ENCODE results near the gene IQCC.

Gene IQCC

DNA sequence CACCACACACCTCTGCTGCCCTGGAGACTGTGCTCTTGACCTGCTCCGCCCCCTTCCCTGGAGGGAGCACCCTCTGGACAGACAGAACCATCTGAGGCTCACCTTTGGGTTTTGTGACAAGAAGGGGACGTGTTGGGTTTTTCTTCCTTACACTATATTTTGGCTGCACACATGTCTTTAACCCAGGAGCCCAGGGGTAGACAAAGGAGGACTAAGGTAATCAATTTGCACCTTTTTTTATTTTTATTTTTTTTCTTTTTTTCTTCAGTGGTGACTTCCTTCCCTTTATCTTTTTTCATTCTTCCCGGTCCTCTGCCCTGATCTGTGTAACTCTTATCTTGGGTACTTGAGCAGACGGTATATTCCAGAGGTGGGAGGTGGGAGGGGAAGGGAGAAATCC lies 34.5 kb upstream of the IQCC start:
- H3K27ac ChIP-seq (ENCODE audit: low read length, poor library complexity, severe bottlenecking), result no peak overlapping the region
- peaks cover 59 to 85% of the 10 kb centered on the region in 2 experiments for H3K36me3 ChIP-seq (ENCODE audit: control insufficient read depth in 1 of 2, insufficient read depth in 2 of 2, low read depth in 1 of 2, low read length in 2 of 2)
- H3K4me3 ChIP-seq (ENCODE audit: insufficient read depth in 1 of 2, low read depth in 1 of 2, low read length in 2 of 2), result no peak overlapping the region
- H3K4me1 ChIP-seq (ENCODE audit: control insufficient read depth, insufficient read depth, low read depth, low read length), result peaks cover 5% of the 10 kb centered on the region
- no peak overlapping the region for H3K23ac ChIP-seq (ENCODE audit: low read length in 2 of 2)
- no peak overlapping the region for H2BK12ac ChIP-seq (ENCODE audit: low read length in 2 of 2)
- no peaks in the 10 kb centered on the region for H3K9me3 ChIP-seq (ENCODE audit: control insufficient read depth, low read length)
- H2AFZ ChIP-seq (ENCODE audit: low read depth, low read length), result no peak overlapping the region
- no peak overlapping the region for H2AK5ac ChIP-seq (ENCODE audit: low read length, severe bottlenecking)
- 100% methylated on average over 4 of the region's 4 CpGs for WGBS
- H4K91ac ChIP-seq (ENCODE audit: low read length), result no peak overlapping the region
- H3K9ac ChIP-seq (ENCODE audit: low read length), result no peak overlapping the region
- H3K79me1 ChIP-seq (replicated peaks; ENCODE audit: low read length, poor library complexity, severe bottlenecking), result peaks cover 27% of the 10 kb centered on the region
- H3K18ac ChIP-seq (ENCODE audit: low read depth in 1 of 2, low read length in 2 of 2), result no peak overlapping the region
- no peaks in the 10 kb centered on the region for H3K27me3 ChIP-seq (ENCODE audit: control insufficient read depth in 1 of 2, insufficient read depth in 1 of 2, low read length in 2 of 2)
- no peak for DNase-seq
- no peak overlapping the region for H3K14ac ChIP-seq (ENCODE audit: low read length in 2 of 2)
- no peak overlapping the region for H2BK5ac ChIP-seq (ENCODE audit: low read depth, low read length, poor library complexity, severe bottlenecking)
- H2BK120ac ChIP-seq (ENCODE audit: low read depth, low read length), result no peak overlapping the region
- no peak overlapping the region for H4K8ac ChIP-seq (ENCODE audit: low read length)
- H3K4ac ChIP-seq (ENCODE audit: low read depth in 1 of 2, low read length in 2 of 2), result no peak overlapping the region
- H3K4me2 ChIP-seq (ENCODE audit: low read length, poor library complexity, severe bottlenecking), result no peak overlapping the region
- no peak overlapping the region for H2BK15ac ChIP-seq (ENCODE audit: low read depth, poor library complexity, severe bottlenecking)

- H2AFZ ChIP-seq (ENCODE audit: low read depth, low read length), result no peak overlapping the region
- H3K27ac ChIP-seq (ENCODE audit: low read length, poor library complexity, severe bottlenecking), result no peak overlapping the region
- peaks cover 5% of the 10 kb centered on the region for H3K4me1 ChIP-seq (ENCODE audit: control insufficient read depth, insufficient read depth, low read depth, low read length)
- peak overlapping the region; percentile 61 for H2AK5ac ChIP-seq (ENCODE audit: low read length, severe bottlenecking)
- H3K23ac ChIP-seq (ENCODE audit: low read length in 2 of 2), result no peak overlapping the region
- no peak overlapping the region for H3K4me2 ChIP-seq (ENCODE audit: low read length, poor library complexity, severe bottlenecking)
- WGBS, result 100% methylated on average over 1 of the region's 1 CpG
- peak overlapping the region in 1 of 2 experiments; percentile 3 for H2BK12ac ChIP-seq (ENCODE audit: low read length in 2 of 2)
- no peak for DNase-seq
- H3K79me1 ChIP-seq (replicated peaks; ENCODE audit: low read length, poor library complexity, severe bottlenecking), result peaks cover 27% of the 10 kb centered on the region
- H4K91ac ChIP-seq (ENCODE audit: low read length), result no peak overlapping the region
- H3K18ac ChIP-seq (ENCODE audit: low read depth in 1 of 2, low read length in 2 of 2), result no peak overlapping the region
- peaks cover 52 to 81% of the 10 kb centered on the region in 2 experiments for H3K36me3 ChIP-seq (ENCODE audit: control insufficient read depth in 1 of 2, insufficient read depth in 2 of 2, low read depth in 1 of 2, low read length in 2 of 2)
- H2BK120ac ChIP-seq (ENCODE audit: low read depth, low read length), result no peak overlapping the region
- H3K9me3 ChIP-seq (ENCODE audit: control insufficient read depth, low read length), result no peaks in the 10 kb centered on the region
- H3K27me3 ChIP-seq (ENCODE audit: control insufficient read depth in 1 of 2, insufficient read depth in 1 of 2, low read length in 2 of 2), result no peaks in the 10 kb centered on the region
- no peak overlapping the region for H3K14ac ChIP-seq (ENCODE audit: low read length in 2 of 2)
- H4K8ac ChIP-seq (ENCODE audit: low read length), result peak overlapping the region; percentile 60
- H3K4me3 ChIP-seq (ENCODE audit: insufficient read depth in 1 of 2, low read depth in 1 of 2, low read length in 2 of 2), result no peak overlapping the region
- H3K9ac ChIP-seq (ENCODE audit: low read length), result no peak overlapping the region
- no peak overlapping the region for H2BK5ac ChIP-seq (ENCODE audit: low read depth, low read length, poor library complexity, severe bottlenecking)
- H2BK15ac ChIP-seq (ENCODE audit: low read depth, poor library complexity, severe bottlenecking), result no peak overlapping the region
- no peak overlapping the region for H3K4ac ChIP-seq (ENCODE audit: low read depth in 1 of 2, low read length in 2 of 2)
These were observed 32.7 kb upstream of the IQCC start for GRCh38 chr1:32172621-32173245.

DNA sequence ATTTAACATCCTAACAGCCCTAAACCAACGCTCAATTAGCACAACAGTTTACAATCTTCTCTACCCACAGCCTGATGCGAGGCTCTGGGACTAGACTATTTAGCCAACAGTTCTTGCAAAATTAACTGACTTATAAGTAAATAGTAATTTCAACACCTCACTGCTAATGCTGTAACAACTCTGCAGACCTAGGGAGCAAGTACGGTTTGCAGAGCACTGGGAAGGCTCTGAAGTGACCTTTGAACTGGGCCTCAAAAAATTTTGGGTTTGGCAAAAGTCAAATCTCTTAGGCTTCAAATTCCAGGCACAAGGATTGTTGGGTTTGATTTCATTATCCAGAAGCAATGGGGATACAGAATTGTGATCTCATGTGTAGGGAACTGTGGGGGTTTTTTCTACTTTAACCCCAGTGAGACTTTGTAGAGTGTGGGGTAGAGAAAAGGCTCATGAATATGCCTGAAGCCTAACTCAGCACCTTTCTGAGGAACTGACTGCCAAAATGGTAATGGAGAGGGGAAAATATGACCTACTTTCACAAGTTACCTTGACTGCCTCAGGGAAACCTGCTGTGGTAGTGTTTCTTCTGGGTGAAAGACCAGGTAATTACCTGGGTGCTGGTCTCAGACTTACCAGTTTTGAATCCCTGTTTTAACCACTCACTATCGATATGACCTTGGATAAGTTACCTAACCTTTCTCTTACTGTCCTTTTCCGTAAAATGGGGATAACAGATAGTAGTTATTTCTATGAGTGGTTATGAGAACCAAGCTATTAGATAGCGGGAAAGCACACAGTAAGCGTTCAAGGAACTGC lies 26.9 kb upstream of the IQCC start:
- no peak overlapping the region for H4K91ac ChIP-seq (ENCODE audit: low read length)
- 92% methylated on average over 6 of the region's 7 CpGs for WGBS
- peak overlapping the region; percentile 67 for H2AK5ac ChIP-seq (ENCODE audit: low read length, severe bottlenecking)
- H3K23ac ChIP-seq (ENCODE audit: low read length in 2 of 2), result no peak overlapping the region
- H3K18ac ChIP-seq (ENCODE audit: low read depth in 1 of 2, low read length in 2 of 2), result no peak overlapping the region
- H3K27ac ChIP-seq (ENCODE audit: low read length, poor library complexity, severe bottlenecking), result no peak overlapping the region
- H3K4me2 ChIP-seq (ENCODE audit: low read length, poor library complexity, severe bottlenecking), result no peak overlapping the region
- peaks cover 33 to 49% of the 10 kb centered on the region in 2 experiments for H3K36me3 ChIP-seq (ENCODE audit: control insufficient read depth in 1 of 2, insufficient read depth in 2 of 2, low read depth in 1 of 2, low read length in 2 of 2)
- H3K9ac ChIP-seq (ENCODE audit: low read length), result peak overlapping the region; percentile 100
- peaks cover 13% of the 10 kb centered on the region for H3K4me1 ChIP-seq (ENCODE audit: control insufficient read depth, insufficient read depth, low read depth, low read length)
- H3K4ac ChIP-seq (ENCODE audit: low read depth in 1 of 2, low read length in 2 of 2), result peak overlapping the region in 1 of 2 experiments; percentile 49
- no peak overlapping the region for H2AFZ ChIP-seq (ENCODE audit: low read depth, low read length)
- H2BK15ac ChIP-seq (ENCODE audit: low read depth, poor library complexity, severe bottlenecking), result no peak overlapping the region
- no peak overlapping the region for H2BK12ac ChIP-seq (ENCODE audit: low read length in 2 of 2)
- no peak overlapping the region for H2BK120ac ChIP-seq (ENCODE audit: low read depth, low read length)
- peaks cover 13% of the 10 kb centered on the region for H3K79me1 ChIP-seq (replicated peaks; ENCODE audit: low read length, poor library complexity, severe bottlenecking)
- no peak overlapping the region for H2BK5ac ChIP-seq (ENCODE audit: low read depth, low read length, poor library complexity, severe bottlenecking)
- no peaks in the 10 kb centered on the region for H3K9me3 ChIP-seq (ENCODE audit: control insufficient read depth, low read length)
- no peak overlapping the region for H3K14ac ChIP-seq (ENCODE audit: low read length in 2 of 2)
- no peaks in the 10 kb centered on the region for H3K27me3 ChIP-seq (ENCODE audit: control insufficient read depth in 1 of 2, insufficient read depth in 1 of 2, low read length in 2 of 2)
- H3K4me3 ChIP-seq (ENCODE audit: insufficient read depth in 1 of 2, low read depth in 1 of 2, low read length in 2 of 2), result peak overlapping the region in 1 of 2 experiments; percentile 96
- DNase-seq, result peak; percentile 36
- H4K8ac ChIP-seq (ENCODE audit: low read length), result no peak overlapping the region

DNA sequence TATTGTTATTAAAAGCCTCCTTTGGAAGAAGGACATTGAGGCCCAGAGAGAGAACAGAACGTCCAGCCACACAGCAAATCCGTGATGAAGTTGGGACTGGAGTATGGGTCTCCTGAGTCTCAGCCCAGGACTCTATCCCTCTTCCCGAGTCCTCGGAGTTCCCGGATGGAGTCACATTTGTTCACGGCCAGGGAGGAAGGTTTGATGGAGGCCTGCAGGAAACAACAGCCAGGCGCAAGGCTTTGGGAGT lies 26.4 kb upstream of the IQCC start:
- Histone ChIP-seq H2BK15ac (ENCODE audit: low read depth, poor library complexity, severe bottlenecking) (no peak overlapping the region), H3K79me1 (replicated peaks; ENCODE audit: low read length, poor library complexity, severe bottlenecking) (peaks cover 10% of the 10 kb centered on the region), H3K18ac (ENCODE audit: low read depth in 1 of 2, low read length in 2 of 2) (peak overlapping the region; percentile 16 to 84), H2BK12ac (ENCODE audit: low read length in 2 of 2) (no peak overlapping the region), H4K8ac (ENCODE audit: low read length) (peak overlapping the region; percentile 58), H4K91ac (ENCODE audit: low read length) (no peak overlapping the region), H2AK5ac (ENCODE audit: low read length, severe bottlenecking) (no peak overlapping the region), H2BK5ac (ENCODE audit: low read depth, low read length, poor library complexity, severe bottlenecking) (no peak overlapping the region), H3K4me1 (ENCODE audit: control insufficient read depth, insufficient read depth, low read depth, low read length) (peaks cover 13% of the 10 kb centered on the region), H3K27ac (ENCODE audit: low read length, poor library complexity, severe bottlenecking) (peak overlapping the region; percentile 9), H3K27me3 (ENCODE audit: control insufficient read depth in 1 of 2, insufficient read depth in 1 of 2, low read length in 2 of 2) (no peaks in the 10 kb centered on the region), H2AFZ (ENCODE audit: low read depth, low read length) (peak overlapping the region; percentile 15), H3K4me3 (ENCODE audit: insufficient read depth in 1 of 2, low read depth in 1 of 2, low read length in 2 of 2) (peak overlapping the region in 1 of 2 experiments; percentile 96), H3K9me3 (ENCODE audit: control insufficient read depth, low read length) (no peaks in the 10 kb centered on the region), H3K14ac (ENCODE audit: low read length in 2 of 2) (no peak overlapping the region), H2BK120ac (ENCODE audit: low read depth, low read length) (no peak overlapping the region), H3K36me3 (ENCODE audit: control insufficient read depth in 1 of 2, insufficient read depth in 2 of 2, low read depth in 1 of 2, low read length in 2 of 2) (peaks cover 28 to 48% of the 10 kb centered on the region in 2 experiments), H3K9ac (ENCODE audit: low read length) (peak overlapping the region; percentile 100), H3K4ac (ENCODE audit: low read depth in 1 of 2, low read length in 2 of 2) (peak overlapping the region; percentile 19 to 39), H3K23ac (ENCODE audit: low read length in 2 of 2) (no peak overlapping the region), H3K4me2 (ENCODE audit: low read length, poor library complexity, severe bottlenecking) (peak overlapping the region; percentile 51)
- DNase-seq, result no peak
- 71% methylated on average over 7 of the region's 7 CpGs for WGBS

Data from mesenchymal stem cell (in vitro differentiated cells and primary cell).